NCI-H82 treated with DMSO at 0.1 percent for 48 hours (cell line): Measurements from ENCODE around the gene SRPK3.

Source experiments
- DNase-seq: peaks from one replicate; lab custom pipeline; 2025; ENCODE audit not compliant: unreplicated experiment; lab: John Stamatoyannopoulos, UW

SRPK3 gene

GRCh38 chrX:153828723-153829548 is 48.1 kb downstream of the SRPK3 start:
- no peak for DNase-seq

GRCh38 chrX:153829549-153829798 is 48.6 kb downstream of the SRPK3 start:
- no peak for DNase-seq

- DNase-seq = no peak
Observed at GRCh38 chrX:153829799-153830639, 49.2 kb downstream of the SRPK3 start, which contains the start of gene PDZD4. TSS of gene PDZD4 (minus strand) at chrX:153830544. CDS start at chrX:153830298, 246 bp downstream.

- DNase-seq = no peak
Observed at GRCh38 chrX:153830640-153831428, 50.0 kb downstream of the SRPK3 start.

- DNase-seq = no peak
Observed at GRCh38 chrX:153831429-153832150, 50.7 kb downstream of the SRPK3 start.

GRCh38 chrX:153832728-153833127 is 51.9 kb downstream of the SRPK3 start:
- no peak for DNase-seq
